ENCODE measurements around the gene CENPA. TPM values are rescaled to one million over a fixed set of nuclear protein-coding genes. Genes with fewer than 3 reads are reported as not detected.
A peak's percentile ranks its signal among the peaks of the same experiment; 100 is the strongest.
"Not testable (repeated sequence)": the region's sequence is repeated elsewhere in the genome, so short reads cannot be mapped to it uniquely, and the experiment has no call there.

The CENPA gene
- total RNA-seq, 1 experiment from 2014 or later, result 59.8 TPM

DNA sequence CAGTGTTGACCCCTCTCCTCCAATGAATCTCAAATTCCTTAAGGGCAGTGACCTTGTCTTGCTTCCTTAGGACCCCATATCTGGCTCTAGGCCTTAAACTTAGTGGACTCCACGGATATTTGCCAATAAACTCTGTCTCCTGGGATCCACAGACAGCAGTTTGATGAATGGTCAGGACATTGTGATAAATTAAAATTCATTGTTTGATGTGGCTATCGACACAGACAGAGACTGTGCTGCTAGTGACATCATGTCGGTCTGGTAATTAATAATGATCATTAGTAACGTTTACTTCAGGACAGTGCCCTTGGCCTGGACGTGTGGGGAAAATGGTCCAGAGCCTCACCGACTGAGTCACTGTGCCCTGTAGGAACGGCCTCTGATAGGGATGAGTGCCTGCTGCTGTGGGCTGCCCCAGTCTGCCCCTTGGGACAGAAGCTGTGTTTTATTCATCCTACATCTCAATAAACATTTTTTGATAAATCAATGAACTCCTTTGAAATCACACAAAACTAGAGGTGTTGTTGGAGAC lies 27.0 kb upstream of the CENPA start:
- no peak for DNase-seq (ENCODE audit: low spot score)
- in situ Hi-C loops (cut with HindIII; ENCODE audit: low sequenced_read_pairs), result no loop called here

DNA sequence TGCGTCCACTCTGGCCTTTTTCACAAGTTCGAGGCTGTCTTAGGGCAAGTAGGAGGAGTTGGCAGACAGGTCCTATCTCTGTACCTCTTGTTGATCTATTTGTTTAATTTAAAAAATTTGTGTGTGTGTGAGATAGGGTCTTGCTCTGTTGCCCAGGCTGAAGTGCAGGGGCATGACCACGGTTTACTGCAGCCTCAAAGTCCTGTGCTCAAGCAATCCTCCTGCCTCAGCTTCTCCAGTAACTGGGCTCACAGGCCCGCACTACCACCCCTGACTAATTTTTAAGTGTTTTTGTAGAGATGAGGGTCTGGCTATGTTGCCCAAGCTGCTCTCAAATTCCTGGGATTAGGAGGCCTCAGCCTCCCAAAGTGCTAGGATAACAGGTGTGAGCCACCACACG lies 26.0 kb upstream of the CENPA start:
- in situ Hi-C loops (cut with HindIII; ENCODE audit: low sequenced_read_pairs), result no loop called here
- no peak for DNase-seq (ENCODE audit: low spot score)

DNA sequence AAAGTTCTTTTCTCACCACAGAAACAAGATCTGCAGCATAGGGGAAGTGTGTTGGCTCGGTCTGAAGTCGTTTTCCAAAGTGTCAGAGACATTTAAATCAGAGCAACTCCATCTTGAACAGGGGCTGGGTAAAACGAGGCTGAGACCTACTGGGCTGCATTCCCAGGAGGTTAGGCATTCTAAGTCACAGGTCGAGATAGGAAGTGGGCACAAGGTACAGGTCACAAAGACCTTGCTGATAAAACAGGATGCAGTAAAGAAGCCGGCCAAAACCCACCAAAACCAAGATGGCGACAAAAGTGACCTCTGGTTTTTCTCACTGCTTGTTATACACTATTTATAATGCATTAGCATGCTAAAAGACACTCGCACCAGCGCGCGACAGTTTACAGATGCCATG lies 24.9 kb upstream of the CENPA start:
- in situ Hi-C loops (cut with HindIII; ENCODE audit: low sequenced_read_pairs); DNase-seq (ENCODE audit: low spot score): not testable (repeated sequence)

DNA sequence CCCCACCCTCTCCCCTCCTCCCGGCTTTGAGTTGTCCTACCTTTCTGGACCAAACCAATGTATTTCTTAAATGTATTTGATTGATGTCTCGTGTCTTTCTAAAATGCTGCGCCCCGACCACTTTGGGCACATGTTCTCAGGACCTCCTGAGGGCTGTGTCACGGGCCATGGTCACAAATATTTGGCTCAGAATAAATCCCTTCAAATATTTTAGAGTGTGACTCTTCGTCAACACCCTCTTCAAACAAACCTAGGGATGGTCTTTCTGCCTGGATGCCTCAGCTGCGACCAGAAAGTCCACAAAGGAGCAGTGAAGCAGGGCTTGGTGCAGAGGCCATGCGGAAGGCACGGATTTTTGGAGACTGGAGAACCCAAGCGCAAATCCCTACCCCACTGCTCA lies 22.8 kb upstream of the CENPA start:
- DNase-seq (ENCODE audit: low spot score), result no peak
- in situ Hi-C loops (cut with HindIII; ENCODE audit: low sequenced_read_pairs), result no loop called here

DNA sequence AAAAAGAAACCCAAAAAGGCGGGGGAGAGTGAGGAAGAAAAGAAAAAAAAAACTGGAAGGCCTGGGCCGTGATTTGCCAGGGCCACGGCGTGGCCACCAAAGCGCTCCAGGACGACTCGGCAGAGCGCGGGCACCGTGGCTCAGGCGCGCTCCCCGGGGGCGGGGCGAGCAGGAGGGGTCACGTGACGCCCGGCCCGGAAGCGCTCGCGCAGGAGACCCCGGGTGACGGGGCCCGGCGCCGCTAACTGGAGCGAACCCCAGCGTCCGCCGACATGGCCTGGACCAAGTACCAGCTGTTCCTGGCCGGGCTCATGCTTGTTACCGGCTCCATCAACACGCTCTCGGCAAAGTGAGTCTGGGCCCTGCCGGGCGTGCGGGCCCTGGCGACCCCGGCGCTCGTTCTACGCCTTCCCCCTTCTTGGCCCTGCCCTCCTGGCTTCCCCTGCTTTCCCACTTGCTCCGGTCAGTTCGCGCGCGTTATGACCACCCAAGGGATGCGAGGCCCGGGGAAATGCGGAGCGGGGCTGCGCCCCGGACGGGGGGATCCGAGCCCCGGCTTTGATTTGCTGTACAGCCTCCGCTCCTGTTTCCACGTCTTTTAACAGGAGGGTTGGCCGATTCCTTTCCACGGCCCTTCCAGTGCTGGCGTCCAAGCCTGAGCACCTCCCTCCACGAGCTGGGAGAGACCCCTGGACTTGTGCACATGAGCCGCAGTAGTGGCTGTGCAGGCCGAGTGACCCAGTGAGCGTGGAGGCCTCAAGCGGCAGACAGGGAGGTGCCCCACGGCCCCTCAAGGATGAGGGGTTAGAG lies 21.6 kb upstream of the CENPA start, which contains the start of gene SLC35F6:
TSS of gene SLC35F6 (plus strand) at position 207 of the 810 bp plus-strand sequence. CDS start at position 273, 66 bp downstream.
- in situ Hi-C loops (cut with HindIII; ENCODE audit: low sequenced_read_pairs), result no loop called here
- DNase-seq (ENCODE audit: low spot score), result peak; percentile 83

DNA sequence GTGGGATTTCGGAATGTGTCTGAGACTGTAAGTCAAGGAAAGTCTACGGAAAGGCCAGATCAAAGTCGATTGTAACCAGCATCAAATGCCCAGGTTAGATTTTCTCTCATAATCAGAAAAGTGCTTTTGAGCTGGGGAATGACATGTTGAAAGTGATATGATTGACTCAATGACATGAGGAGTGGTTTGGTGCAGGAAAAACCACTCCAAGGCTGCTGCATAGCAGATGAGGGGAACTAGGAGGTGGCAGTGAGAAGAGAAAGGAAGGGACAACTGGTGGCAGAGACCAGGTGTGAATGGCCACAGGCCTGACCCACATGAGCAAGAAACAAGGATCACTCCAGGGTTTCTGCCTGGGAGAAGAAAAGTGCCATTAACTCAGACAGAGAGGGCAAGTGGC lies 20.9 kb upstream of the CENPA start:
- no peak for DNase-seq (ENCODE audit: low spot score)
- in situ Hi-C loops (cut with HindIII; ENCODE audit: low sequenced_read_pairs), result no loop called here

DNA sequence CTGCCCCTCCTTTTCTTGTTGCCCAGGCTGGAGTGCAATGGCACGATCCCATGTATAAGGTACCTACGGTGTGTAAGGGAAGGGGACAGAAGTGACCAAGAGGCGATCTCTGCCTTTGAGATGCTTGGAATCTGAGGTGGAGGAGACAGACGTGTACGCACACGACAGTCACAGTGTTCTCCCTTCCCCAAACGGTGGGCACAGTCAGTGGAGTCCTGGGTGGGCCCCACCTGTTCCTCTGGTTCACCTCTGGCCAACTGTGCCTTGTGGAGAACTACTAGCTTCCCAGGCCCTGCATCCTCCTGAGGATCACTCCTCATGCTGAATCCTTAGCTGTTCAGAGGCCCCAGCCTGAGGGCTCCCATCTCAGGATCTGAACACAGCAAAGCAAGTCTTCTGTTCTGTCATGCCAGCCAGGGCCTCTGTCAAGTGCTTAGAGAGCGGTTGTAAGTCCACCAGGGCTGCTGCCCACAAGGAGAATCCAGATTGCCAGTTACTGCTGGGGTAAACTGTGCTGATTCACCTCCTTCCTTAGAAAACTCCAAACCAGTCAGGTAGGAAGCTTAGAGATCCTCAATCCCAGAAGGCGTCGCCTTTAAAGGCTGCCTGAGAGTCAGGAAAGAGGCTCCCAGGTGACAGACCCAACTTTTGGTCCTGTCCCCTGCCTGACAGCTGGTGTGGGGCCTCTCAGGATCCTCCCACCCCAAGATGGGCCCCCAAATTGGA lies 20.2 kb upstream of the CENPA start:
- no peak for DNase-seq (ENCODE audit: low spot score)
- in situ Hi-C loops (cut with HindIII; ENCODE audit: low sequenced_read_pairs), result no loop called here

DNA sequence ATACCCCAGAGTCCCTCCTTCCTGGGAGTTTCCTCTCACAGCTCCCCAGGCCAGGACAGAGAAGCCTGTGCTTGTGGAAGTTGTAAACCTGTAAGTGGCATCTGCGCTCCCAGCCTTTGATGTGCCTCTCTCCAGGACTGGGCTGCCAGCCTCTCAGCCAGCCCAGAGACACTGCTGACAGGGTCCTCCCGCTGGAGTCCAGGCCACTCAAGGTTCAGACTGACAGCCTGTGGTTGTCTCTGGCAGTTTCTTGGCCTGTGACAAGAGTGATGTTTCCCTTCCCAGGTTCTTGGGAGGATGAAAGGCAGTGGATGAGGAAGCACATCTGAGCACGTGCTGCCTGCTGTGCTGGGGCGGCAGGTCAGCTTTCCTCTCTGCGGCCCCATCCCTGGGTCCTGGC lies 18.7 kb upstream of the CENPA start:
- no peak for DNase-seq (ENCODE audit: low spot score)
- in situ Hi-C loops (cut with HindIII; ENCODE audit: low sequenced_read_pairs), result no loop called here

DNA sequence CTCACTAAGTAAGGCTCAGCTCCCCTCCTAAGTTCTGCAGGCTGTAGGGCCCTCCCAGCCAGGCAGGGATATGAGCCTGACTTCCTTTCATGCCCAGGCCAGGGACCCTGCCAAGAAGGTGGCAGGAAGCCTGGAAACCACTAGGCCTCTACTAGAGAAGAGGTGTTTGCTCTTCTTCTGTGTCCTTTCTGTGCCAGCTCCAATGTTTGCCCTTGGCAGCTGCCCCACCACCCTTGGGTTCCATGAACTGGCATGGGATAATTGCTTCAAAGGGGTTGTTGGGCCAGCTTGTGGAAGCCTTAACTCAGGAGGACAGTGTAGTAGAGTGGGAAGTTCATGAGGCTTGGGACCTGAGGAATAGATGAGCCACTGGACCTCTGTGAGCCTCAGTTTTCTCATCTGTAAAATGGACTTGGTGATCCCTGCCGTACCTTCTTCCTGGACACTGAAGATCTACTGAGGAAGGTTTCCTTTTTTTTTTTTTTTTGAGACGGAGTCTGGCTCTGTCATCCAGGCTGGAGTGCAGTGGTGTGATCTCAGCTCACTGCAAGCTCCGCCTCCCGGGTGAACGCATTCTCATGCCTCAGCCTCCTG lies 17.9 kb upstream of the CENPA start:
- in situ Hi-C loops (cut with HindIII; ENCODE audit: low sequenced_read_pairs), result no loop called here
- DNase-seq (ENCODE audit: low spot score), result peak; percentile 44

DNA sequence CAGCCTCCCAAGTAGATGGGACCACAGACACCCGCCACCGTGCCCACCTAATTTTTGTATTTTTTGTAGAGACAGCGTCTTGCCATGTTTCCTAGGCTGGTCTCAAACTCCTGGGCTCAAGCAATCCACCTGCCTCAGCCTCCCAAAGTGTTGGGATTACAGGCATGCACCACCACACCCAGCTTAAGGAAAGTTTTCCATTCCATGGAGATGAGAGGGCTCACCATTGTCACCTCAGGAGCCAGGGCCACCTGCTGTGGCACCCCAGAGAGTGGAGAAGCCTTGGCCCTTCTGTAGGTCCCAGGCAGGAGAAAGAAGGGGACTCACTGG lies 17.1 kb upstream of the CENPA start:
- in situ Hi-C loops (cut with HindIII; ENCODE audit: low sequenced_read_pairs), result no loop called here
- DNase-seq (ENCODE audit: low spot score), result no peak

DNA sequence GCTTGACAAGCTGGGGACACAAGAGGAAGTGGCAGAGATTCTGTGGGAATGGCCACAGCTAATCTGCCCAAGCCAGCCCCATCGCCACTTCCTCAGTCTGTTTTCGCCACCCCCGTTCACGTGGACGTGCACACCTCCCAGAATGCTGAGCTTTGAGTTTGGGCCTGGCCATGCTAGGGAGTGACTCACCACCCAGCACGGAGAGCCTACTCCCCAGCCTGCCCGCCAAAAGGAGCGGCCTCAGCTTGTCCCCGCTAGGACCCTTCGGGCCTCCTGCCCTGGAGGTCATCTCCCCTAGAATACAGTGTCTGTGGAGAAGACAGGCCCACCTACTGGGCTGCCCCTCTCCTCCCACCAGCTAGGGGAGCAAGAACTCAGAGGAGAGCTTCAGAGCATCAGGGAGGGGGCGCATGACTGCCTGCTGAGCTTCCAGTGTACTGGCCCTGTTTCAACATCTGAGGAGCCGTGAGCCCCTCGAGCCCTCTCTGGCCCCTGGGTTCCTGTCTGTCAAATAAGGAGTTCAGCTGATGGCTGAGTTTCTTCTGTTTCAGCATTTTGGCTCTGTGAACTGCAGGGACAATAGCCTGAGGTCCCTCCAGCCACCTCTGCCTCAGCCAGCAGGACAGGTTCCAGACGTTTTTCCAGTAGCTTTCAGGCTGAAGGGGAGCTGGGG lies 16.6 kb upstream of the CENPA start:
- no peak for DNase-seq (ENCODE audit: low spot score)
- in situ Hi-C loops (cut with HindIII; ENCODE audit: low sequenced_read_pairs), result no loop called here

DNA sequence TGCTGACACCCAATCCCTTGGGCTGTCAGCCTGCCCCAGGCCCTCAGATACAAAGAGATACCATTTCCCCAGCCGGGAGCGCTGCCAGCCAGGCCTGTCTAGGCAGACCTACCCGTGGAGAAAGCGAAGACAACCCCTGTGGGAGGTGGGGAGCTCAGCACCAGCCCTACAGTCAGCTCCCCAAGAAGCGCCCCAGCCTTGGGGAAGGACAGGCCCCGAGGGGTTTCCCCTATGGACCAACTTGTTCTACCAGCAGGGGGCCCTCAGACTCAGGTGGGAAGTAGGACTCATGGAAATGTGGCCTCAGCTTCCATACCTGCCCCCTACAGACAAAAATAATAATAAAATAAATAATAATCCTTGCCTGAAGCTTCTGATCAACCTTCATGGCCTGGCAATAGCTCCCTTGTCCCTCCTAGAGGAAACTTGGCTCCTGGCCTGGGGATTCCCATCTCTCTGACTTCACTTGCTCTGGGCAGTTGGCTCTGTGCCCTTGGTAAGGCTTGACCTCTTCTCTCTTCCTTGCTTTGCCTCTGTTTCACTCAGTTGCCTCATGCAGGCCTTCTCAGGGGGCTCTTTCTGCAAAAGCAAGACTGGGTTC lies 14.8 kb upstream of the CENPA start:
- in situ Hi-C loops (cut with HindIII; ENCODE audit: low sequenced_read_pairs), result no loop called here

DNA sequence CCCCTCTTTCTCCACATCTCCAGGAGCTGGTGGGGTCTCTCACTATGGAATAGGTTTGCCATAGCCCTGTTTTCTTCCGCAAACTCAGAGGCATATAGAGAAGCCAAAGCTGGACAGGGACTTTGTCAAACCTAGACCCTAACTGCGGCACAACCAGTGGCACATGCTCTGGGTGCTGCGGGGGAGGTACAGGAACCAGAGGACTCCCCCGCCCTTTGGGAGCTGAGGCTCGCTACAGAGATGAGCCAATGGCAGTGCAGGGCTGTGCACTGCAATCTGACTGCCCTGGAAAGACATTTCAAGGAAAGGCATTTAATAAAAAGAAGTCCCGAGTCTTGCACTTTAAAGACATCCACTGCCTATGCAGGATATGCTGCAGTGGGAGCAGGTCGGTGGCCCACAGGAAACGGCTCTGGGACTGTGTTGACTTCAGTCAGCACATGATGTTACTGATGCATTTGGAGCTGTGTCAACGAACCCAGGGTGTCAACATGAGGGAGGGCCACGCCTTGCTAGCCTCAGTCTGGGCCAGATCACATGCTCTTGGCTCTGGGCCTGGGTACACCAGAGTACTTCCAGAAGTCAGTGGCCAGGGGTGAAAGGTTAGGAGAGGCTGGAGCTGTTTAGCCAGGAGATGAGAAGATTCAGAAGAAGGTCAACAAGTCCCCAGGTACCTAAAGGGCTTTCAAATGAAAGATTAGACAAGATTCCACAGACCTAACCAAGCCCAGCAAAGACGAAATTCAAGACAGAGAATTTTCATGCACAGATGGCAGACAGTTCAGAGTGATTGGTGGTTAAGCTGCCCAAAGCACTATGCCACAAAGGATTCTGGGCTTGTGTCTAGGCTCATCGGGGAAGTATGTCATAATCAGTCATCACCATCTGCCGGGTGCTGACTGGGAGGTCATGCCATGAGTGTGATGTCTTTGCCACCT lies 13.5 kb upstream of the CENPA start:
- in situ Hi-C loops (cut with HindIII; ENCODE audit: low sequenced_read_pairs), result no loop called here
- peak; percentile 92 for DNase-seq (ENCODE audit: low spot score)

More for the DNA sequence above, 14.8 kb upstream of the CENPA start:
- DNase-seq (ENCODE audit: low spot score), result peak; percentile 70

DNA sequence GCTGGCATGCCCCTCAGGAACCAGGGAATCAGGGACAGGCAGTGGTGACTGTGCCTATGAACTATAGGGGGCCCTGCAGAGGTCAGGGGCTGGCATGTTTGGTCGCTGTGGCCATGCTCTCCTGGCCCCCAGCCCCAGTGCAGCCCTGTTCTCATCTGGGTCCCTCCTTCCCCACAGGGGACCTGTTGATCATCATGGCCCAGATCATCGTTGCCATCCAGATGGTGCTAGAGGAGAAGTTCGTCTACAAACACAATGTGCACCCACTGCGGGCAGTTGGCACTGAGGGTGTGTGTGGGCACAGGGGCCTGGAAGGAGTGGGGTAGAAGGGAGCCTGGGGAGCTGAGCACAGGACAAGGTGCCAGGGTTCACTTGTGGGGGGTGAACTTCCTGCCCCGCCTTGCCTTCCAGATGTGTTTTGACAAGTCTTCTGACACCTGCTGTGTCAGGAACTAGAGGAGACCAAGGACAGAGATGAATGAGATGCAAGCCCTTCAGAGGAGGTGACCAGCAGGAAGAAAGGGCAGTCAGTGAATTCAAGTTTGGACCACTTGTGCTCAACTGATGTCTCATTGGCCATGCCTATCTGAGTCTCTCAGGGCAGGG lies 9.6 kb upstream of the CENPA start:
- DNase-seq (ENCODE audit: low spot score), result no peak
- in situ Hi-C loops (cut with HindIII; ENCODE audit: low sequenced_read_pairs), result no loop called here

DNA sequence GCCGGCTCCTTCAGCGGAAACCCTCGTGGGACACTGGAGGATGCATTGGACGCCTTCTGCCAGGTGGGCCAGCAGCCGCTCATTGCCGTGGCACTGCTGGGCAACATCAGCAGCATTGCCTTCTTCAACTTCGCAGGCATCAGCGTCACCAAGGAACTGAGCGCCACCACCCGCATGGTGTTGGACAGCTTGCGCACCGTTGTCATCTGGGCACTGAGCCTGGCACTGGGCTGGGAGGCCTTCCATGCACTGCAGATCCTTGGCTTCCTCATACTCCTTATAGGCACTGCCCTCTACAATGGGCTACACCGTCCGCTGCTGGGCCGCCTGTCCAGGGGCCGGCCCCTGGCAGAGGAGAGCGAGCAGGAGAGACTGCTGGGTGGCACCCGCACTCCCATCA lies 7.8 kb upstream of the CENPA start:
- DNase-seq (ENCODE audit: low spot score), result peak; percentile 81
- in situ Hi-C loops (cut with HindIII; ENCODE audit: low sequenced_read_pairs), result no loop called here

DNA sequence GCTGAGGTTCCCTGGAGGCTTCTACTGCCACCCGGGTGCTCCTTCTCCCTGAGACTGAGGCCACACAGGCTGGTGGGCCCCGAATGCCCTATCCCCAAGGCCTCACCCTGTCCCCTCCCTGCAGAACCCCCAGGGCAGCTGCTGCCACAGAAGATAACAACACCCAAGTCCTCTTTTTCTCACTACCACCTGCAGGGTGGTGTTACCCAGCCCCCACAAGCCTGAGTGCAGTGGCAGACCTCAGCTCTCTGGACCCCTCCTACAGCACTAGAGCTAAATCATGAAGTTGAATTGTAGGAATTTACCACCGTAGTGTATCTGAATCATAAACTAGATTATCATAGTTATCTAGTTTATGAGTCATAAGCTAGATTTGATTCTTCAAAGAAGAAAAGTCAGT lies 7.3 kb upstream of the CENPA start:
- in situ Hi-C loops (cut with HindIII; ENCODE audit: low sequenced_read_pairs), result no loop called here
- DNase-seq (ENCODE audit: low spot score), result no peak

DNA sequence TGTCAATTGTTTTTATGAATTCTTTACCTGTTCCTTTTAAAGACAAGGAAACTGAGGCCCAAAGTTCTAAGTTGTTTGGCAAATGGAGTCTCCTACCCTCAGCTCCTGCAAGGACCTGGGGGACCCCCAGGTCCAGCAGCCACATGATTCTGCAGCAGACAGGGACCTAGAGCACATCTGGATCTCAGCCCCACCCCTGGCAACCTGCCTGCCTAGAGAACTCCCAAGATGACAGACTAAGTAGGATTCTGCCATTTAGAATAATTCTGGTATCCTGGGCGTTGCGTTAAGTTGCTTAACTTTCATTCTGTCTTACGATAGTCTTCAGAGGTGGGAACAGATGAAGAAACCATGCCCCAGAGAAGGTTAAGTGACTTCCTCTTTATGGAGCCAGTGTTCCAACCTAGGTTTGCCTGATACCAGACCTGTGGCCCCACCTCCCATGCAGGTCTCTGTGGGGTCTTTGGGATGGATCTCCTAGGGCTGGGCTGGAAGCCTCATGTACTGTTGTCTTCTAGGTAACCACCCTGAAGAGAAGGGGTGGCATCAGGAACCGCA lies 5.6 kb upstream of the CENPA start:
- in situ Hi-C loops (cut with HindIII; ENCODE audit: low sequenced_read_pairs), result no loop called here
- no peak for DNase-seq (ENCODE audit: low spot score)
